DMS53 (cell line): Measurements from ENCODE around the gene TNIK.
"Not testable (repeated sequence)": the region's sequence is repeated elsewhere in the genome, so short reads cannot be mapped to it uniquely, and the experiment has no call there.

Experiments used
- DNase-seq: peaks from one replicate; lab custom pipeline; 2025; lab: John Stamatoyannopoulos, UW

The TNIK gene

DNA sequence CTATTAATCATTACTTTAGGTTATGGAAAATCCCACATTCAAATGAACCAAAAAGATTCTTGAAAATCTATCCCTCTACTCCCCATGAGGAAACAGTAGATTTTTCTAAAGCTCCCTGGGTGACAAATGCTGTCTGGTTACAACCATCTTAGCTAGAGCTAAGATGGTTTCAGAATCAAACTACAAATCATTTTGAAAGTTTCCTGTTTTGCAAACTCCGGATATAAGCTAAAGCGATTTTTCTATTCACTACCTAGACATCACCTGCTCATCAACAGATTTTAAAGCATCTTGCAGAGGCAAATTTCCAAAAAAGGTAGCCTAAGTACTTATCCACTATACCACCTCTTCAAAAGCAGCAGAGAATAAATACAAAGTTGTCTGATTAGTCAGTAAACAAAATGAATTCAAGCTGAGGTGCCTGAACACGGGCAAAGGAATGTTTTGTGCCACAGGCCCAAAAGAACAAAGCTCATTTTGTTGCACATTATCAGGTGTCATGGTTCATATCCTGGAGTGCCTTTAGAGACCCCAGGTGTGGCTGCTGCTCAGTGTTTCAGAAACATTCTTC is 204.9 kb downstream of the TNIK start:
- DNase-seq: no peak

- DNase-seq: no peak
Measured at GRCh38 chr3:171254315-171254714, 205.9 kb downstream of the TNIK start.

- no peak for DNase-seq
Measured at GRCh38 chr3:171251835-171252234, 208.4 kb downstream of the TNIK start.

- no peak for DNase-seq
Measured at GRCh38 chr3:171250444-171250843, 209.8 kb downstream of the TNIK start.

GRCh38 chr3:171249245-171249644 is 211.0 kb downstream of the TNIK start:
- DNase-seq: no peak

DNA sequence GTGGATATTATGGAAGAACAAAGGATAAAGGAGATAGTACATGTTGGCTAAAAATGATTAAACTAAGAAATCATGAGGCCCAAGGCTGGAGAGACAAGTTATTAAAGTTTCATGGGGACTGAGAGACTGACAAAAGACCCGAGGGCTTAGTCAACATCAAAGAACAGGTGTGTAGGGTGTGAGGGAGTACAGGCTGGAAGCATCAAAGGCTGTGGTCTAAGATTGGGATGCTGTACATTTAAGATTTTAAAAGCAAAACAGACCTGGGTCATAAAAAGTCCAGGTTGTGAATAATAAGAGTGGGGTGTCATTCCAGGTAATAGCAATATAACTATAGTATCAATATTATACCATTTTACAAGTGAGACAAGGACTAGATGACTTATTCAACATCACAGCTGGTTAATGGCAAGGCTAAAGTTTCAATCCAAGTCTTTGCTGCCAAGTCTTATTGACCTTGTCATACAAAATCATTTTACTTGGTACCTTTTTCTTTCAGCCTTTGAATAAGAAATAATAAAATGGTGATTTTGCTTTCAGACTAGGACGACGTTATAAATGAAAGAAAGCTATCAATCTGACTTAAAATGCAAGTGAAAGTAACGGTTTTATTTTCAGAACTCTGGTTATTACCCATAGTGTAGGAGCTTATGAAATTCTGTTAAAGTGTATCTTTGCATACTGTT is 211.6 kb downstream of the TNIK start:
- DNase-seq: no peak

- DNase-seq: no peak
Measured at GRCh38 chr3:171245796-171246765, 214.1 kb downstream of the TNIK start.

DNA sequence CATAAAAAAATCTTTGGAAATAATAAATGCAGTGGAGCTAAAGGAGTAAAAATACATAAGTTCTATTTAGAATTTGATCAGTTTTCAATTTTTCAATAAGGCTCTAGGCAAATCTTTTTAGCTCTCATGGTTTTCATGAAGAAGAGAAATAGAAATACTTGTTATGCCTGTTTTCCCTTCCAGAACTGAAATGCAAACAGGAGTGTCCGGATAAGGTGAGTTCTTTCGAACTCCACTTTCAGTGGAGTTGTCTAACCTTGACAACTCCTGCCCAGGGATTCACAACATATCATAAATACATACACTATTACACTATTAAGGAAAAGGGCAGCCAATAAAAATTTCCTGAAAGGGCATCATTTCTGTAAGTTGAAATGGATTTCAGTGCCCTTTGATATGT is 217.3 kb downstream of the TNIK start:
- no peak for DNase-seq

DNA sequence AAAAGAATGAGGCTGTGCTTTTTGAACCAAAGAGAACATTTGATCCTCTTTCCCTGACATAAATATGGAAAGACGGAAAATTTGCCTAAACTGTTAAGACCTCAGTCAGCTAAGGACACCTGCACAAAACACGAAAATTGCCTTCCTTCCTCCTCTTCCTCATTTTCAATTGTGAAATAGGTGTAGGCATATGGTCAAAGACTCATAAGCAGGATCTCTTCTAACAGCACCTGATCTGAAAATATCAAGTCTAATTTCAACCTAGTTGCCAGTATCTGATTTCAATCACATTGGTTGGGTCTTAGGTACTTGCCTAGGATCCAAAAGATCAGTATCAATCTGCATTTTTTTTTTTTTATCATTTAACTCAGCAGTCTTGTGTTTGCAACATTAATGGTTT is 218.0 kb downstream of the TNIK start:
- DNase-seq: no peak

DNA sequence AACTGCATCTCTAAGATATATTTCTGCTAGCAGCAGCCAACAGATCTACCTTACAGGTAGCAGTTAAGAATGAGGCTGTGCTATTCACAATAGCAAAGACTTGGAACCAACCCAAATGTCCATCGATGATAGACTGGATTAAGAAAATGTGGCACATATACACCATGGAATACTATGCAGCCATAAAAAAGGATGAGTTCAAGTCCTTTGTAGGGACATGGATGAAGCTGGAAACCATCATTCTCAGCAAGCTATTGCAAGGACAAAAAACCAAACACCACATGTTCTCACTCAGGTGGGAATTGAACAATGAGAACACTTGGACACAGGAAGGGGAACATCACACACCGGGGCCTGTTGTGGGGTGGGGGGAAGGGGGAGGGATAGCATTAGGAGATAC is 218.6 kb downstream of the TNIK start:
- not testable (repeated sequence) for DNase-seq

DNA sequence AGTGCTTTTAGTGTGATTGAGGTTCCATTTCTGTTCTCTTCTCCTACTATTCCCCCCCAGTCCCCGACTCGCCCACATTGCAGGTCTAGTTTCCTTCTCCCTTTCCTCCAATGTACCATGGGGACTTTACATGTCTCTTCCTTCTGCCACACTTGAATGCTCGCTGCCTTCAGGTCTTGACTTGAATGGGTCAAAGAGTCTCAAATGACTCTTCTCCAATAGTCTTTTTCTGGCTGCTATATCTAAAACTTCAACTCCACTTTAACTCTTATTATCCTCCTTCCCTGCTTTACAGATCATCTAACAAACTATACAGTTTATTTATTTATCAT is 219.7 kb downstream of the TNIK start:
- DNase-seq: no peak

- peak; percentile 64 for DNase-seq
Measured at GRCh38 chr3:171239757-171240503, 220.3 kb downstream of the TNIK start.

DNA sequence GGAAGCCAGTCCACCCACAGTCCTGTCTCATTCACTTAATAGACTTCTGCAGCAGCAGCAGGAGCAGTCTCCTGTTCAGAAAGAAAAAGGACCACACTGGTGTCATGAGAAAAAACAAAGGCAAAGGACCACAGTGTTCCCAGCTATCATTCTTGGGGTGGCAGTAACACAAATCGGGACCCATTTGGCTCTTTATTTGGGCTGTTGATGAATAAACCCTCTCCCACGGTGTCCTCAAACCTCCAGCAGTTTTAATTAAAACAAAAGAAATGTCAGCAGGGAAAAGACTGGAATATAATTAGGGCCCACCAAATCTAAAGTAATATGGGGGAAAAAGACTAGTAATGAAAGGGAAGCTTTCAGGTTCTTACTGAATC is 223.2 kb downstream of the TNIK start:
- DNase-seq: no peak

DNA sequence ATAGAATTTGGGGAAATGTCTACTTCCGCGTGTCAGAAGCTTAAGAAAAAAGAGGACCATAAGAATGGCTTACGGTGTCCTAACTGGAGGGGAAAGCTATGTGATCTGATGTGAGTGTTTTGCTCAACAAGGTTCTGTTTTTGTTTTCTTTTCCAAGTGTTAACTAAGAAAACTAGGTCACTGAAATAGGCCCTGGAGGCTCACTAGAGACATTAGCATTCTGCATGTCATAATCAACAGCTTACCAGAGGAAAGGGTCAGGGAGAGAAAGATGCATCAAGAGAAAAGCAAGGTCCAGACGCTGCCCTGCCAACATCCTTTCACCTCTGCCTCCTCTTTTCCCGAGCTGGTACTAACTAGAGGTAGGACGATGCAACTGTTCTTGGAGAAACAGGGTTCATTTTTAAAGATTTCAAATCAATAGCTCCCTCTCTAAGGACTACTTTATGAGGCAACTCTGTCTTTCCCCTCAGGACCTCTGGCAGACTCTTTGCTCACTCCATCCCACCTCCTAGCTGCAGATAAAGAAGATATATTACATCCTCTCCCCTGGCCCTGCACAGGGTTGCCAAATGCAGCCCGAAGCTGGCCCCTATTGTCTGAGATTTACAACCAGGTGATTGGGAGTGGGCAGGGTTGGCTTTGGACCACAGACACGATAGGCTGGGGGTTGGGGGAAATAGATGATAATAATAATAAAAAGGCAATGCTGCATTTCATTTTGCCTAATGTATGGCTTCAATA is 223.8 kb downstream of the TNIK start:
- DNase-seq: no peak

GRCh38 chr3:171234298-171235010 is 225.8 kb downstream of the TNIK start:
- no peak for DNase-seq

DNA sequence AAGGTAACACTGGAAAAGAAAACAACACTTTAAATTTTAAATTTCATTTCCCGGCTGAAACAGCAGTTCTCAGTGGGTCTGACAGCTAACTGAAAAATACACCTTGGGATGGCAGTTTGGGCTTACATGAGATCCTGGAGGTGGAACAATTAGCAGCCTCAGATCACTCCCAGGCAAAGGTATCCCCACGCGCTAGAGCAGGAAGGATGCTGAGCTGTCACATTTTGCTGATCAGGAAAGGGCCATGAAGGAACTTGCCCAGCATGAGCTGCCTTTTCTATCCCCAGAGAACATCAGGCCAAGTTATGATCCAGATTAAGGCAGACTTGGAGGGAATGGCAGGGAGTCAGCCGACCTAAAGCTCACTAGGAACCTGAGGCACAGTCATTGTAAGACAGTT is 228.8 kb downstream of the TNIK start:
- DNase-seq: no peak

- DNase-seq: no peak
Measured at GRCh38 chr3:171230865-171231264, 229.3 kb downstream of the TNIK start.

- DNase-seq: no peak
Measured at GRCh38 chr3:171229173-171229572, 231.0 kb downstream of the TNIK start.

GRCh38 chr3:171228240-171228639 is 232.0 kb downstream of the TNIK start:
- DNase-seq: peak; percentile 57

GRCh38 chr3:171227828-171228227 is 232.4 kb downstream of the TNIK start:
- no peak for DNase-seq

GRCh38 chr3:171227359-171227758 is 232.8 kb downstream of the TNIK start:
- no peak for DNase-seq
